CD4-positive, alpha-beta T cell treated with Interleukin-15 for 4 hours (primary cell): Measurements from ENCODE around the gene DENND10.
"Not testable (repeated sequence)": the region's sequence is repeated elsewhere in the genome, so short reads cannot be mapped to it uniquely, and the experiment has no call there.

Experiments
- DNase-seq: peaks from one replicate; pipeline ENCODE4 v3.0.0-alpha.2; 2020; ENCODE audit warnings: low spot score

The DENND10 gene, protein sequence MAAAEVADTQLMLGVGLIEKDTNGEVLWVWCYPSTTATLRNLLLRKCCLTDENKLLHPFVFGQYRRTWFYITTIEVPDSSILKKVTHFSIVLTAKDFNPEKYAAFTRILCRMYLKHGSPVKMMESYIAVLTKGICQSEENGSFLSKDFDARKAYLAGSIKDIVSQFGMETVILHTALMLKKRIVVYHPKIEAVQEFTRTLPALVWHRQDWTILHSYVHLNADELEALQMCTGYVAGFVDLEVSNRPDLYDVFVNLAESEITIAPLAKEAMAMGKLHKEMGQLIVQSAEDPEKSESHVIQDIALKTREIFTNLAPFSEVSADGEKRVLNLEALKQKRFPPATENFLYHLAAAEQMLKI

DNA sequence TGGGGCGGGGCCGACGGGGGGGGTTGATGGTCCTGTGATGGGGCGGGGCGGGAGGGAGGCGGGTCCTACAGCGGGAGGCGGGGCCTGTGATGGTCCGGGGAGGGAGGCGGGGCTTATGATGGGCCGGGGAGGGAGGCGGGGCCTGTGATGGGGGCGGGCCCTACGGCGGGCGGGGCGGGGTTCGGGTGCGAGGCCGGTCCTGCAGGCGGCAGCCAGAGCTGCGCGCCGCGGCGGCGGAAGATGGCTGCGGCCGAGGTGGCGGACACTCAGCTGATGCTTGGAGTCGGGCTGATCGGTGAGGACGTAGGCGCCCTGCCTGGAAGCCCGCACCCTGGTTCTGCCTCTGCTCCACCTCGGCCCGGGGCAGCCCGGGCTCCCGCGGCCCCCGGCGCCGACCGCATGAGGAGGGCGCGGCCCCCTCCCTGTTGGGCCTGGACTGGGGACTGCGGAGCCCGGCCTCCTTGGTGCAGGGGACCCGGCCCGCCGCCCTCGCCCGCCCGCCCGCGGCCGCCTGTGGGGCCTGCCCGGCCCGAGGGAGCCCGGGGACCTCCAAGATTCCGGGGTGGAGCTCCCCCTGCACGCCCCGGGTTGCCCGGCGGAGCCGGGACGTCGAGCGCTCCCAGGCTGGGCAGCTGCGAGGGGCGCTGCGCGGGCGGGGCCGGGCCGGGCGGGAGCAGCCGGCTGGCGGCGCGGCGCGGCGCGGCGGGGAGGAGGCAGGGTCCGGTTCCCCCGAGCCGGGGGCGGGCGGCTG is at the start of gene DENND10:
TSS of gene DENND10 (plus strand) at position 211 of the 751 bp plus-strand sequence. CDS start at position 241, 30 bp downstream.
- DNase-seq, result peak; percentile 72

DNA sequence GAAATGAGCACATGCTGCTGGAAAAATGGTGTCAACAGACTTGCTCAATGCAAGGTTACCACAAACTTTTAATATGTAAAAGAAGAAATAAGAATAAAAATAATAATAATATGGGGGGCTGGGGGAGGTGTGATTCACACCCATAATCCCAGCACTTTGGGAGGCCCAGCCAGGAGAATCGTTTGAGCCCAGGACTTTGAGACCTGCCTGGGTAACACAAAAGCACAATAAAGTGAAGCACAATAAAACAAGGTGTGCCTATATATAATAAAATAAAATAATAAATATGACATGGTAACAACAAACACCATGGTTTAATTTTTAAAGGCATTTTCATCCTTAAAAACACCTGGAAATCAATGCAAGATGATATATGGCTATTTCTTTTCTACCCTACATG is 48.4 kb upstream of the DENND10 start:
- DNase-seq, result no peak

DNA sequence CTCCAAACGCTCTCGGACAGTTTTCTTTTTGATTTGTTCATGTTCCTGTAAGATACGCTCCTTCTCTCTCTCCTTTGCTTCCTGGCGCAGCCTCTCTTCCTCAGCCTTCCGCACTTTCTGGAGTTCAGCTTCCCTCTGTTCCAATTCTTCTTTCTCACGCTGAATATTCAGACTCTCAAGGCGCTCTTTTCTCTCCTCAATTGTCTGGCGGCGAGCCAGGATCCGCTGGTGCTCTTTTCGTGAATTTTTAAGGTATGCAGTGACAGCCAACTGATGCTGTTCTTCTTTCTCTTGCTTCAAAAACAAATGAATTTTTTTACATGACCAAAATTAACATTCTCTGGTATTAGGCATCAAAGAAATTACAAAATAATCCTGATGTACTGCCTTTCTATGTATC is 45.9 kb upstream of the DENND10 start:
- no peak for DNase-seq

DNA sequence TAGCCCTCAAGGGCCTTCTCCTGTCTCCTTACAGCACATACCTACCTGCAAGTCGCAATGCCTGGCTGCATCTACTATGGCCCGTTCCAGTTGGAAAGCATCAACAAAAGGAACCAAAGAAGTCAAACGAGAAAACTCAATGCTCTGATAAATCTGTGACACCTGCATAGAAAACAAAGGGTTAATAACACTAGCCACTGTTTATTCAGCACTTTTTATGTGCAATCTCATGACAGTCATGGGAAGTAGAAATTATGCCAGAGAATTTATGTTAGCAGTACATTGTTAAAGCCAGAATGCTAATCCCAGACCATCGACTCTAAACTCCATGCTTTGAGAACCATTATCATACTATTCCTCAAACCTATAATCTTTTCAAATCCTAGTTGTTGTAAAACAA is 44.4 kb upstream of the DENND10 start:
- DNase-seq, result no peak

DNA sequence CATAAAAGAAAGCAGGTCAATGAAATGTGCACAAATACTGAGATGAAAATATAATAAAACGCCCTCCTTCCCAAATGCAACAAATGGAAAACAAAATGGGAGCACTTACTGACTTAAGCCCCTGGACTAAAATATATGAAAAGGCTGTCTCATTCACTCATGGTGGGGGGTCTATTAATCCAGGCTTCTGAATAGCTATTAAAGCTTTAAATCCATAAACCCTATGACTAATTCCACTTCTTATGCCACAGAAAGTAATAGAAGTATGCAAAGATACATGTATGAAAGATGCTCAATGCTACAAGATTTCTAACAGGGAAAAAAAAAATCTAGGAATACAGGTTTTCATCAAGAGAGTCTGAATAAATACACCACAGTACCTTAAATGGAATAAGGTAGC is 43.8 kb upstream of the DENND10 start:
- DNase-seq, result no peak

DNA sequence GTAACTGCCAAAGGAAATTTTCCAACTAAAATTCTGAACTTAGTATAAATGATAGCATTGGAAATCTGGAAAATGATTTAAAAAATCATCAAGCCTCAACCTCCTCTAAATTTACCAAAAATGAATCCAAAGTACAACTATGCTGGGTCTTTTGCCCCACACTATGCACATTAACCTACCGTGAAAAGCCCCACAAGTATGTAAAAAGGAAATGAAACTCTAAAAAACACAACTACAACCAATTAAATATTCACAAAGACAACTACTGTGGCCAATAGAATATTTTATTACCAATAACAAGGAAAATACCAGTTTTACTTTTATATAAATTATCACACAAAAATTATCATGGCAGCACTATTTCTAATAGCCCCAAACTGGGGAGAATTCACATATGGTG is 42.6 kb upstream of the DENND10 start:
- DNase-seq, result no peak

DNA sequence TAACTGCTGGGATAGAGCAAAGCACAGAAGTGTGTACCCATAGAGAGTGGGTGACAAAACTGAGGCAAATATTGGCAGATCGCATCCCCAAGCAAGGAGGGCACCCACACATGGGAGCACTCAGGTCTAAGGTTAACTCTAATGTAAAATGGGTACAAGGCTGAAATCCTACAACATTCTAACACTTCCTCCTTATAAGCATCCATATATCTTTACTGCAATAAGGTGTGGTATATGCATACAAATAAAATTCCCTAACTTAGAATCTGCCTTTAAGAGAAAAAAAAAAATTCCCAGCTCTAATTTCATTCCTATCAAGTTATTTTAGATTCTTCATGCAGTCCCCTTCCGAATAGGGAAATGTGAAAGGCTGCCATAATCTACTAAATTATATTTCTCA is 42.0 kb upstream of the DENND10 start:
- DNase-seq, result no peak

DNA sequence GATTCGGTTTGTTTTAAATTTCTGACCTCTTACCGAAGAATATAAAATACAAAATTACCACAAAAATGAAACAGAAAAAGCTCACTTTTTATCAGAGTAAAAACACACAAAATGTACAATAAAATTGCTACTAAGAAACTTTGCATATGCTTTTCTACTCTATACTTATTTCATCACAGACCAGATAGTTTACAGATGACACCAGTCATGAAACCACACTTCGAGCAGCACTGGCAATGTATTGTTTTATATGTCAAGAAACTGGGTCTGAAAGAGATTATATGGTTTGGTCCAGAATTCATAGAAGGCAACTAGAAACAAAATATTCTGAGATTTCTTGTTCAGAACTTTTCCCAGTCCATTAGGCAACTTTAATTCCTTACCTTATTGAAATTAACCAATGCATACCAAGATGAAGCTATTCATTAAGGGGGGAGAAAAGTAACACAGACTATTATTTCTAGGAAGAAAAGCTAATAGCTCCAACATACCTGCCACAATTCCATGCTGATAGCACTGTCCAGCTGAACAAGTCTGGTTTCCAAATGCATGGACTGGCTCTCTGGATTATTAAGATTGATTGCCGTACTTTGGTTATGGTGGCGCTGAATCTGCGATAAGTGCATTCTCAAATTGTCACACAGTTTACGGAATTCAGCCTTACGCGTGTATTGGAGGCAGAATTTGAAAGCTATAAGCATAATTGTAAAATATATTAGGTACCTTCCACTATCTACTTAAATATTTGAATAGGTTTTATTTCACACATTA is 33.3 kb upstream of the DENND10 start:
- no peak for DNase-seq

DNA sequence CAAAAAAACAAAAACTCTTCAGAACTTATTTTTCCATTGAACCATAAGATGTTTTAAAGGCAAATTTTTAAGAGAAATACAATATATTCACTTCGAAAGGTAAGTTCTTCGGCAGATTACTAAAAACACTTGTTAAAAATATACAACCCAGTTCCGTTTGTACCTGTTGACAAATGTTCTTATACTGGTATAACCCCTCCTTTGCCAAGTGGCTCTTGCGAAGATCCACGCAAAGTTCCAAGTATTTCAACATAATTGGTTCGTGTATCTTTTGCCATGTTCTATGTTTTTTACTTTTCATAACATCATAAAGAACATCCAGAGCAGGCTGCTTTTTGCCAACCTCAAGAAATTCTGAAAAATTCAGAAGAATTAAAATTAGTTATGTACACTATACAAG is 30.3 kb upstream of the DENND10 start:
- no peak for DNase-seq

DNA sequence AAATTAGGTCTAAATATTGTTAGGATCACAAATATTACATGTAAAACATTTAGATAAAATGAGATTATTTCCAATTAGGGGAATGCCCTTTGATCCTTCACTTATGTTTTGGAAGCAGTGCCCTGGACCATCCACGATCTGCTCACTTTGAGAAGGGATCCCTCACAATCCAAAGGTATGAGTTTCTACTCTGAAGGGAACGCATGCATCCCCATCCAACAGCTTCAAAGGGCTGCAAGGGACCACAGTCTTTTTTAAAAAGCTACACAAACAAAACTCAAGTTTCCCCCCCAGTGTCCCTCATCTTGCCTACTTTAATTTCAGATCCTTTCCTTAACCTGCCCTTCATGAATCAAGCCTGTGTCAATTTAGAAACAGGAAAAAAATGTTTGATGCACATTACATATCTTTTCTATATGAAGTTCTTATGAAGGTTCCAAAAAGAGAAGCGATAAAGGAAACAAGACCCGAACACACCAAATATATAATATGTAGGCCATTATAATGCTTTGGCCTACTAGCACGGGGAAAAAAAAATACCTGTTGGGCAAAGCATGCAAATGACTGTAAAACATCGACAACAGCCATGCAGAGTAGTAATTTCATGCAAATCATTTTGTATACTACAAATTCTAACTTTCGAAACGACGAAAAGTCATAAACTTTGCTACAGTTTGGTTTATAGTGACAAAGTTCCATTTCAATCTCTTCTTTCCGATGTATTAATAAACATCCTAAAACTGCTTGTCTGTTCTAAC is 25.3 kb upstream of the DENND10 start:
- no peak for DNase-seq

DNA sequence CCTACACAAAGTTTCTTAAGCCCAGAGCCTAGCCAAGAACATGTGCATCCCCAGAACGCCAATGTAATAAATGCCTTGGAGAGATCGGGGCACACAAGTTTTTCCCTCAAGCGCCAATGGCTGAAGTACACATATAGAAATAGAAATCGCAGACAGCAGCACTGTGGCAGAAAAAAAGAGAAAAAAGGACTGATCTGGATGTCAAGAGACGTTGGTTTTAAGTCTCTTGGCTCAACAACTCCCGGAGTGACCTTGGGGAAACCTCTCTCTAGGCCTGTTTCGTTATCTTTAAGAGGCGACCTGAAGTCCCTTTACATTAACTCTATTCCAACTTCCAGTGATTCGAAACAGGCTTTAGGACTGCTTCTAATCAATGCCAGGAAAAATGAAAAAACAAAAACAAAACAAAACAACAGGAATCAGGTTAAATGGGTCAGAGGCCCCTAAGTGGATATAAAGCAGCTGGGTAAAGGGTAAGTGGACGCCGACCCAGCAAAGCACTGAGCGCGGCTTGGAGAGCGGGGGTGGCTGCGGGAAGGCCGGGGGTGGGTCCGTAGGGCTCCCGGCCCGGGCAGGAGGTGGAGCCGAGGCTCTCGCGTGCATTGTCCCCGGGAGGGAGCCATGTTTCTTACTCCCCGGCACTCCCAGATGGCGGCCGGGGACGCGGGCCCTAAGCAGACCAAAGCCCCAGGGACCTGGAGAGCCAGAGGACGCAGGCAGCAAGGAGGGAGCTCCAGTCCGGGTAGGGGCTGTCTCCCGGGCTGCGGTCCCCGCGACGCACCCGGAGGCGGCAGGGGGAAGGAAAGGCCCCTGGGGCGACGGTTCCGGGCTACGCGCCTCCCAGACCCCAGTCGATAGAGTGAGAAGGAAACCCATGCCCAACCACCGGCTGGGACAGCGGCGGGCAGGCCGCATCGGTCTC is 24.1 kb upstream of the DENND10 start:
- DNase-seq, result peak; percentile 57

DNA sequence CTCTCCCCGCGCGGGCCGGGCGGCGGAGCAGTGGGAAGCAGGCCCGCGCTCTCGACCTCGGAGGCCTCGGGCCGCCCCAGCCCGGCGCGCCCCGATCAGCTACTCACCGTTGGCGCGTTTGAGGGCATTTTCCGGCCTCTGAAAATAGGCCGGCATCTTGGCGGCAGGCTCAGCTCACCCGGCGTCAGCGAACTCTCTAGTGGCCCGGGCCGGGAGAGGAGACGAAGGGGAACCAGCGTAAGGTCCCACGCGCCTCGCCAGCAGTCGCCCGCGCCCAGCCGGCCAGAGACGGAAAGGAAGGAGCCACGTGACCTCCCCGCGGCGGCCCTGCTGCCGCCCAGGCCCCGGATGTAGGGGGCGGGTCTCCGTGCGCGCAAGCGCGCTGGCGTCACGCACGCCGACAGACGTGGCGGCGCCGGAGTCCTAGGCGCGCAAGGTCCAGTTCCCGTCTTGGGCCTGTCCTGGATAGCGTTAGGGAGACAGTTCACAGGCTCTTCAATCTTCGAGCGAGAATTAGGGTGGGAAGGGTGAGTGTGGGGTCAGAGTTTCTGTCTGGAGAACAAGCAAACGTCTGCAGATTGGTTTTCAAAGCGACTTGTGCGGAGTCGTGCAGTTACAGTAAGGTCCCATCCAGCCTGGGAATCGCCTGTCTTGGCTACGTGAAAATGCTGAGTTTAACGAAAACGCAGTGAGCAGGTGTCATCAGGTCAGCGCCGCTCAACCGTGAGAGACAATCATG is 23.2 kb upstream of the DENND10 start, which contains the start of gene EIF3A:
TSS of gene EIF3A (minus strand) at position 297 of the 739 bp plus-strand sequence. CDS start at position 156, 141 bp downstream.
- peak; percentile 90 for DNase-seq

DNA sequence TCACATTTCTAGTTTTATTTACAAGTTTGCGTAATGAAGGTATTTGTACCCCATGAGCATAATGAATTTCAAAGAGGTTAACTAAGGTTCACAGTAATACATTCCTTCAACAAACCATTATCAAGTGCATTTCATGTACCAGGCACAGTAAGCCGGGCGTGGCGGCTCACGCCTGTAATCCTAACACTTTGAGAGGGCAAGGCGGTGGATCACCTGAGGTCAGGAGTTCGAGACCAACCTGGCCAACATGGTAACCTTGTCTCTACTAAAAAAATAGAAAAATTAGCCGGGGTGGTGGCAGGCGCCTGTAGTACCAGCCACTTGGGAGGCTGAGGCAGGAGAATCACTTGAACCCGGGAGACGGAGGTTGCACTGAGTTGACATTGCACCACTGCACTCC is 19.0 kb upstream of the DENND10 start:
- no peak for DNase-seq

DNA sequence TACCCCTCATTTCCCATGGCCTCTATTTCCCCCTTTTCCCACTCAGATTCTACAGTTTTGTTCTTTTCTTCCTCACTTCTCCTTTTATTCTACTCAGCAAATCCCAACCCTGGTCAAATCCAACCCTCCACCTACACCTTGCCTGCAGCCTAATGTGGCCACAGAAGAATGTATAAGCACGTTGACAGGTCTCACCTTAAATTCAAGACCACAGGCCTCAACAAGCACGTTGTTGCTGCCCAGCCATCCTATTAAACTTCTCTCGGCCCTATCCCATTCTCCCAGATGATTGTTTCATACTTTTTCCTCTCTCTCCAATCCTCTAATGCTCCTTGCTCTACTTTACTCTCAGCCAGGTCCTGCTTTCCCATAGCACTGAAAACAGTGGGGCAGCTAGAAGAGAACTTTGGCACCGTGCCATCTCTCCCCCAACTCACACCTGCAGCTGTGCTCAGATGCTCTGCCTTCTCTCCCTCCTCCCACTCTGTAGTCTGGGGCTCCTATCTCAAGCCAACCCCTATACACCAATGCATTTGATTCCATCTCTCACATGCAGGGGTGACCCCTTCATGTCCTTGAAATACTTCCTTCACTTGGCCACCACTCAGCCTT is 16.5 kb upstream of the DENND10 start:
- DNase-seq, result no peak

DNA sequence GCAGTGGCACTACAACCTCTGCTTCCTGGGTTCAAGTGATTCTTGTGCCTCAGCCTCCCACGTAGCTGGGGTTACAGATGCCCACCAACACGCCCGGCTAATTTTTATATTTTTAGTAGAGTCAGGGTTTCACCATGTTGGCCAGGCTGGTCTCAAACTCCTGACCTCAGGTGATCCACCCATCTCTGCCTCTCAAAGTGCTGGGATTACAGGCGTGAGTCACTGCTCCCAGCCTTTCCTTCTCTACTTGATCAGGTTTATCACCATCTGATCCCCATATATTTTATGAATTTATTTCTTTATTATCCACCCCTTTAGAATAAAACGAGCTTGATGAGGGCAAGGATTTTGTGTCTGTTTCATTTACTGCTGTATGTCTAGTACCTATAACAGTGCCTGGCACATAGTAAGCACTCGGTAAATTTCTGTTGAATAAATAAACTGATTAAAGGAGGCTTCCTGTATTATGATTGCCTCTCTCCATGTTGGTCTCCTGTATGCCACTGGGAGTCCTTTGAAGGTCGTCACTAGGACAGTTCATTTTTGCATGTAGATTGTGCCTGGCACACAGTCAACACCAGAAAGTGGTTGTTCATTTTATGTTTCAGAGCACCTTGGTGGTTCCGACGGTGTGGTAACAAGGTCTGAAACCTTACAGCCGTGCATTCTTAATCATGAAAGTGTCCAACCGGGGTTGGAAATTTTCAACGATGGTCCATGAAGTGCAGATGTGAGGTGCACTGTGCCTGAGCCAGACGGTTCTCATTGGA is 13.7 kb upstream of the DENND10 start:
- DNase-seq, result peak; percentile 63

DNA sequence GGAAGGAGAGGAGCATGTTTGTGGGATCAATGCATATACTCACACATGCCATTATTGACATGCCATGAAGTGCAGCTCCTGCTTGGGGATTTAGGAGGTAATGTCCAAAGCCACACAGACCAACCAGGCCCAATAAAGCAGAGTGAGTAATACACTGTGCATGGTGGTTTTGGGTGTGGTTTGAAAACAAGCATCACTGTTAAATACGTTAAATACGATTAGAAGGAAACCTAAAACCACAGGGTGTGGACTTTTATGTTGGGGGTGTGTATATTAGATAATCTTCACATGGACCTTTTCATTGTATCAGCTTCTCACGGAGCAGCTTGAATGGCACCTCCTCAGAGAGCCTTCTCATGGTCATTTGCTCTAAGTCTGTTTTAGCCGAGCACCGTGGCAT is 12.9 kb upstream of the DENND10 start:
- peak; percentile 83 for DNase-seq

DNA sequence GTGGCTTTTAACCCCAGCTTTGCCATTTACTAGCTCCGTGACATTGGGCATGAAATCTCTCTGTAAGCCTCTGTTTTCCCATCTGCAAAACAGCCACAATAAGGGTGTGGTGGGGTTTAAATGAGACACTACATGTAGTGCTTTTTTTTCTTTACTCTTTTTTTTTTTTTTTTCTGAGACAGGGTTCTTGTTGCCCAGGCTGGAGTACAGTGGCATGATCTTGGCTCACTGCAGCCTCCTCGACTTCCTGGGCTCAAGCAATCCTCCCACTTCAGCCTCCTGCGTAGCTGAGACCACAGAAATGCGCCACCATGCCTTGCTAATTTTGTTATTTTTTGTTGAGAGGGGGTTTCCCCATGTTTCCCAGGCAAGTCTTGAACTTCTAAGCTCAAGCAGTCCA is 8.3 kb upstream of the DENND10 start:
- no peak for DNase-seq

DNA sequence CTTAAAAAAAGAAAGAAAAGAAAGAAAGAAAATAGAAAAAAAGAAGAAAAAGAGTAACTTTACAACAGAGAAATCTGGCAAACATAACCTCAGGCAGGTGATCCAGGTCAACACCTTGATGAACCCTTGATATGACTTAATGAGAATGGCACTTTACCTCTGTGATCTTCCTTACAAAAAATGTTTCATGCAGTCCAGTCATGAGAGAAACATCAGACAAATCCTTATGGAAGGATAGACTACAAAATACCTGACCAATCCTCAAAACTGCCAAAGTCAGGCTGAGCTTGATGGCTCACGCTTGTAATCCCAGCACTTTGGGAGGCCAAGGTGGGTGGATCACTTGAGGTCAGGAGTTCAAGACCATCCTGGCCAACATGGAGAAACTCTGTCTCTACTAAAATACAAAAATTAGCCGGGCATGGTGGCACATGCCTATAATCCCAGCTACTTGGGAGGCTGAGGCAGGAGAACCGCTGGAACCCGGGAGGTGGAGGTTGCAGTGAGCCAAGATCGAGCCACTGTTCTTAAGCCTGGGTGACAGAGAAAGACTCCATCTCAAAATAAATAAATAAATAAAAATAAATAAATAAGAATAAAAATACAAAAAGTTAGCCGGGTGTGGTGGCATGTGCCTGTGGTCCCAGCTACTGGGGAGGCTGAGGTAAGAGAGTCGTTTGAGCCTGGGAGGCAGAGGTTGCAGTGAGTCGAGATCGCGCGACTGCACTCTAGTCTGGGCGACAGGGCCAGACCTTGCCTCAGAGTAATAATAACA is 7.1 kb upstream of the DENND10 start:
- not testable (repeated sequence) for DNase-seq
